GM18858 (cell line): Measurements from ENCODE around the gene NOXA1.

Experiments
- ATAC-seq: cut with Tn5 transposase; IDR thresholded peaks from one replicate; pipeline ENCODE4 v1.9.1; 2021; ENCODE audit not compliant: unreplicated experiment

NOXA1 gene

DNA sequence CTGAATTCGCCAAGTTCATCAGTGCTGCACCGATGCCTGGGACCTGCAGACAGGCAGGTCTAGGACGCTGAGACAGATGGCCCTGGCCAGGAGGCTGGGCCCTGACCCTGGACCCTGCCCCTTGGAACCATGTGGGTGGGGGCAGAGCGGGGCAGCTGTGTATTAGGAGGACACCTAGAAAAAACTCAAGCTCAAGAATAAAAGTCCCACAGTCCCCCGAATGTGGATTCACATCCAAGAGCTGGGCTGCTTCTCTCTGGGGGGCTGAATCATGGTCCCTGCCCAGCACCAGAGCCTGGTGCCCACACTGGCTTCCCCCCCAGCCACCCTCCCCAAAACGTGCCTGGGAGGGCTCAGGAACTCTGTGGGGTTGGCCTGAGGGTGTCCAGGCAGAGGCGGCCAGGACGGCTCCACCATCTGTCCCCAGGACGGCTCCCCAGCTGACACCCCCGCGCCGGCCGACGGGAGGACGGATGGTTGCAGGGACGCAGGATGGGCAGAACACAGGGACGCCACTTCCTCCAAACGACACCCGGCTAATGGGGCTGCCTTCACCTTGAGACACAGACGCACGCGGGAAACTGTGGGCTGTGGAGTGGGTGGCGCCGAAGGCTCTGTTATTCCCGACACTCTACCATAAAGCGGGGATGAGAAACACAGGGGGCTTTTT lies 35.2 kb upstream of the NOXA1 start:
- ATAC-seq = no peak

DNA sequence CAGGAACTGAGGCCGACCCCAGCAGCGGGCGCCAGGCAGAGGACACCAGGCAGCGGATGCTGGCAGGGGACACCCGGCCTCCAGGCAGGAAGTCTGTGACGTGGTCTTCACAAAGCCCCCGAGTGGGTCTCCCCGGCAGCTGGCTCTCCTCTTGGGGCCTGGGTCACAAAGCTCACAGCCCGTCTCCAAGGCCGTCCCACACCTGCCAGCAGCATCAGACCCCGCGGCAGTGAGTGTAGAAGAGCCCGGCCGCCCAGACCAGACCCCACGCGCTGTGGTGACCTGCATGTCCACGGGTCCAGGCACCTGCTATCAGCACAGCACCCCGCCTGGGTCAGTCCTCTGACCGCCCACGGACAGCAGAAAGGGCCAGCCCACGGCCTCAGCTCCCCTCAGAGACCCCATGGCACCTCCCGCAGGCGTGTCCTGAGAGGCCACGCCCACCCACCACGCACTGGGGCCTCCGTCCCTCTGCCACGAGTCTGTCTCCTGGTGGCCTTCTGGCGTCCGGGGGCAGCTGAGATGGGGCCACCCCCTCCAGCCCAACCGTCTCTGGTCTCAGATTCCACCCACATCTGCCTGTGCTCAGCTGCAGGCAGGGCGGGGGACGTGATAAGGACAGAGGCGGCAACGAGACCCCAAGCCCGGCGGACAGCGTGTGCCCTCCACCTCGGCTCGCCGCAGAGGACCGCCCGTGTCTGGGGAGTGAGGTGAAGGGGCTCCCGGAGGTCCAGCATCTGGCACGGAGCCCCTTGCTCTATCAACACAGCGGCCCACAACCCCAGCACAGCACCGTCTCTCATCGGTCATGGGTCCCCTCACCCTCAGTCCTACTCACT lies 34.4 kb upstream of the NOXA1 start:
- ATAC-seq = no peak

DNA sequence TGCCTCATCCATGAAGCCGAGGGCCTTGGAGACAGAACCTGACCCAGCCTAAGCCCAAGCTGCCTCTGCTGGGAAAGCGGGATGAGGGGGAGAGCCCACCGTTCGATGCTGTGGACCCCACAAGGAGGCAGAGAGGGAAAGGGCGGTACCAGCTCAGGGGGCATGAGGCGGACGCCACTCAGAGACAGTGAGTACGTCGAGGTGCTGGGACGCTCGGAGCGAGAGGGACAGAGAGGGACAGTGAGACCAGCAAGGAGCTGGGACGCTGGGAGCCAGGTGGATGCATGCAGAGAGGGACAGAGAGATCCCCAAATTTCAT lies 33.8 kb upstream of the NOXA1 start:
- ATAC-seq = no peak

DNA sequence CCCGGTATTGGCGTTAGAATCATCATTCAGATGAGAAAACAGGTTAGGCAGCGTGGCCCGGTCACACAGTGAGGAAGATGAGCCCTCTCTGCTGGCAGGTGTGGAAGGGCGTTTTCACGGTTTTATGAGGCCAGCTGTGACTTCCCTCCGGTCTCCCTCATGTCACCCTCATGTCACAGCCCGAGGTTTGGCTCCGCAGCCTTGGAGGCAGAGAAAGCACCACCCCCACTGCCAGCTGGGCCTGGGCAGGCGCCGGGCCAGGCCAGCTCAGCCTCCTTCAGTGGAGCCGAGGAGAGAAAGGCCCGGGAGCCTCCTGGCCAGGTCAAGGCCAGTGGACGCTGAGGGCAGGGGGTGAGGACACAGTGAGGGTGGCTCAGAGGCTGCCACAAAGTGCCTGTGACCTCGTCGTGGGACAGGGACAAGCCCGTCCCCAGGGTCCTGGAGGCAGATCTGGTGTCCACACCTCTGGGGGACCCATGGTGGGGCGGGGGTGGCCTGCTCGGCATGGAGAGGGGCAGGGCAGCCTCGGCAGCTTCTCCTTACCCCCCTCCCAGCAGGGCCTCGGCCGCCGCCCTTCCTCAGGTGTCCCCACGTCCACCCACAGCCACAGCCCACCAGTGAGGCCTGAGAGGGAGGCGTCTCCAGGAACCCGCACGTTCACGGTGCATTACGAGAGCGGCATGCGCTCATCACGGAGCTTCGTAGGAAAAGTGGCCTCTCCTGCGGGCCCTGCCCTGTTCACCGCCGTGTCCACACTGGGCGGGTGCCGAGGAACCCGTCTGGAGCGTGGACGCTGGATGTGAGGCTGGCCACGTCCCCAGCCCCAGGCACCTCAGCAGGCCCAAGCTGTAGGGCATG lies 32.4 kb upstream of the NOXA1 start:
- ATAC-seq = no peak

DNA sequence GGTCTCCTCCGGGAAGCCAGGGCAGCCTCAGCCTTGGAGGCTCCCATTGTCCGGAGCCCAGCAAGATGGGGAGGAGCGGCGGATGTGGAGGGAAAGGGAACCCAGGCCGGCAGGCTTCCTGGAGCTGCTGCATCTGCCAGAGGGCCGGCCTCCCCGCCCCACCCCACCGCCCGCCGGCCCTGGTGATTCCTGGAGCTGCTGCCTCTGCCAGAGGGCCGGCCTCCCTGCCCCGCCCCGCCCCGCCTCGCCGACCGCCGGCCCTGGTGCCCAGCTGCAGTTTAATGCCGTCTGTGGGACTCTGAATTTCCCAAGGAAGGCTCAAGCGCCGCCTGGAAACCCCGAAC lies 31.8 kb upstream of the NOXA1 start:
- no peak for ATAC-seq

DNA sequence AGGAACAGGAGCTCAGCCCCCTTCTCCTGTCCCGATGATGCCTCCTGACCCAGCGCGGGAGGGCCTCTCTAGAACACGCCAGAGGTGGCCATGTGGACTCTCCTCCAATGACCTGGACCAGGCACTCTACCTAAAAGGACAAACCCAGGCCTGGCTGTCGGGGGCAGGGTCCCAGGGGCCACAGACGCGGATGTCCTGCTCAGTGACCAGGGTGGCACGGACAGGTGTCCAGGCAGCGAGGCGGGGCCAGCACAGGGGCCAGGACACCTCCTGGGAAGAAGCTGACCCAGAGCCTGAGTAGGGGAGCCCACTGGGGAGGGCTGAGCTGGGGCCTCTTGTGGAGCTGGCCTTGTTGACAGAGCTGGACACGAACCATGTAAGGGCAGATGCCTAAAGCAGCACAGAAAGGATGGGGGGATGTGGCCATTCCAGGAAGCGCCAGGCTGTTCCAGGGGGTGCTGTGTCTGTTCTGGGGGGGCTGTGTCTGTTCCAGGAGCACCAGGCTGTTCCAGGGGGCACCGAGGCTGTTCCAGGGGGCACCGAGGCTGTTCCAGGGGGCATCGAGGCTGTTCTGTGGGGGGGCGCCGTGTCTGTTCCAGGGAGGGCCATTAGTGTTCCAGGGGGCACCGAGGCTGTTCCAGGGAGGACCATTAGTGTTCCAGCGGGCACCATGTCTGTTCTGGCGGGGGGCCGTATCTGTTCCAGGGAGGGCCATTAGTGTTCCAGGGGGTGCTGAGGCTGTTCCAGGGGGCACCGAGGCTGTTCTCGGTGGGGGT lies 30.8 kb upstream of the NOXA1 start:
- ATAC-seq = no peak

DNA sequence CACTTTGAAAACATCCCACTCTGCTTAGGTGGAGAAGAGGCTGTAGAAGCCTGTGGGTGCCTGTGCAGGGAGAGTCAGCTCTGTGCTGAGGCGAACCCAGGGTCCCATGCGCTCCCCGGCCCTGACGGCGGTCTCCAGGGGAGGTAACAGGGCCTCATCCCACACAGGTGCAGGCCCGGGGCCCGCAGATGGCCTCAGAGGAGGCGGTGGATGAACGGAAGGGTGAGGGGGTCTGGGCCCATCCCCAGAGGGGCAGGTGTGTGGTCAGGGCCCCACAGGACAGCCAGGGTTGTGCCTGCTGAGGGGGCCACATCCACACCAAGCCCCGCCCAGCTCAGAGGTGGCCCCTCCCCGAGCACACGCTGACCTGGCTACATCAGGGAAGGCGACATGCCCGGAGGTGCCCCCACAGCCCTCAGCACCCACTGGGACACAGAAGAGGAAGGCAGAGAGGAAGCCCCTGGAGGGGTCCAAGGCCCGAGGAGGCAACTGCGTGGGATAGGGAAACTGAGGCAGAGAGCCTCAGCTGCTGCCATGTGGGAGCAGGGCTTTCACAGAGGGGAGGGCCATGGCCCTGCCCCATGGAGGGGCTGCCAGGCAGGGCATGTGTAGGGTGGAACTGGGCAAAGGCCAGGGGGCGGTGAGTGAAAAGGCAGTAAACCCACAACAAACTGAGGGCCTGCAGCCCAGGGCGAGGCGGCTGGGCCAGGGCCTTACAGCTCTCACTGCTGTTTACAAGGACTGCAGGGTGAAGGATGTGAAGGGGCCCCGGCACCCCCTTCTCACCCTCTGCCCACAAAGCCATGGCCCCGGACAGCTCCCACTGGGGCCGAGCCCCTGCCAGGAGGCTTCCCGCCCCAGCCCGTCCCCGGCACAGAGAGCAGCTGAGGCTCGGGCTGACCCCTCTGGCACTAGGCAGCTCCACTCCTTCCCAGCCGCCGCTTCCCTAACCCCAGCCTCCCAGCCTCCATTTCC lies 29.7 kb upstream of the NOXA1 start:
- ATAC-seq = no peak

DNA sequence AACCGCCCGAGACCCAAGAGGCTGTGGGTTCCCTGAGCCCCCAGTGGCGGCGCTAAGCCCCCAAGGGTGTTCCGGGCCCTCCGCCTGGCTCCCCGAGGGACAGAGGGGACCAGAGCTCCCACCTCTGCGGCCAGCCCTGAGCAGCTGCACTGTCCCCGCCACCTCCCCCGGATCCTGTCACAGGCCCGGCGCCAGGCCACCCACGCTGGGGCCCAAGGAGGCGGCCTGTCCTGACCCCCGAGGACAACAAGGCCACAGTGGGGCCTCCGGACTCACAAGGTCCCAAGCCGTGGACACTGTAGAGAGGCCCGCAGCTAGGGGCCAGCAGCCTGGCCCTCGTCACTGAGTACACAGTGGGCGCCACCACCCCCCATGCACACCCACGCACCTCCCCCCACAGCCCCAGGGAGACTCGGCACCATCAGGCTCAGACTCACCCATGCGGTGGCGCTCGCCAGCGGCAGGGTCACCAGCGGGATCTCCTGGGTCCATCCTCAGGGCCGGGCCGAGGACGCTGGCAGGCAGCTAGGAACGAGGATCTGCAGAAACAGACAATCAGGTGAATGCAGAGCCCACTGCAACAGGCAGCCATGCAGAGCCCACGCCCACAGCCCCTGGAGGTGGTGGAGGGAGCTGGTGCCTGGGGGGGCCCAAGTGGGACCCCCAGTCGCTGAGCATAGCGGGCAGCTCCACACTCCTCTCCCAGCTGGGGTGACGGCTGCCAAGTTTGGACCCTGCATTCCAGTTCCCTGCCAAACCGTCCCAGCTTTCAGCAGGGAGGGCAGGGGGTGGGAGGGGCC lies 28.1 kb upstream of the NOXA1 start:
- no peak for ATAC-seq

DNA sequence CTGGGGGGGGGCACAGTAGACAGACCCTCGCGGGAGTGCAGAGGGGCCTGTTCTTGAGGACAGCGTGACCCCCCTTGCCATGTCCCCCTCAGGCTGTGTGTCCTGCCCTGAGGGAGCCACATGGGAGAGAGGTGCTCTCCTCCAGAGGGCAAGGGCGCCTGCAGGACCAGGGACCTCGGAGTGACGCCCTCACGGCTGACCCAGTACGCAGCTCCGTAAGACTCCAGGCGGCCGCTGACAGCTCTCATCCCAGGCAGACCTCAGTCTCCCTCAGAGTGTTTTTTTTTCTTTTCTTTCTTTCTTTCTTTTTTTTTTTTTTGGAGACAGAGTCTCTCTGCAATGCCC lies 27.6 kb upstream of the NOXA1 start:
- no peak for ATAC-seq

DNA sequence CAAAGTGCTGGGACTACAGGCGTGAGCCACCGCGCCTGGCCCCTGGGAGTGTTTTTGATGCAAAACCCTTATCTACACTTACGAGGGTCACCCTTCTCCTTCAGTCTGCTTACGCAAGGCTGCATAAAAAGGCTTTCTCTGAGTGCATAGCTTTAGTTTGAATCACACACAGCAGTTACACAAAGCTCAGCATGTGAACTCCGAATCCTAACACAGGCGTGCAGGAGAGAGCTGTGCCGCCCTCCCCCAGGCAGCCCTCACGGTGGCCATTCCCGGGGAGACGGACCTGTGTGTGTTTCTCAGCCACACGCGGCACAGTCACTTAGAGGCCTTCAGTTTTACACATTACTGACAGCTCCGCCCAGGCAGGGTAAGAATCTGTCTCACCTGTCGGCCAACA lies 27.0 kb upstream of the NOXA1 start:
- ATAC-seq = no peak

DNA sequence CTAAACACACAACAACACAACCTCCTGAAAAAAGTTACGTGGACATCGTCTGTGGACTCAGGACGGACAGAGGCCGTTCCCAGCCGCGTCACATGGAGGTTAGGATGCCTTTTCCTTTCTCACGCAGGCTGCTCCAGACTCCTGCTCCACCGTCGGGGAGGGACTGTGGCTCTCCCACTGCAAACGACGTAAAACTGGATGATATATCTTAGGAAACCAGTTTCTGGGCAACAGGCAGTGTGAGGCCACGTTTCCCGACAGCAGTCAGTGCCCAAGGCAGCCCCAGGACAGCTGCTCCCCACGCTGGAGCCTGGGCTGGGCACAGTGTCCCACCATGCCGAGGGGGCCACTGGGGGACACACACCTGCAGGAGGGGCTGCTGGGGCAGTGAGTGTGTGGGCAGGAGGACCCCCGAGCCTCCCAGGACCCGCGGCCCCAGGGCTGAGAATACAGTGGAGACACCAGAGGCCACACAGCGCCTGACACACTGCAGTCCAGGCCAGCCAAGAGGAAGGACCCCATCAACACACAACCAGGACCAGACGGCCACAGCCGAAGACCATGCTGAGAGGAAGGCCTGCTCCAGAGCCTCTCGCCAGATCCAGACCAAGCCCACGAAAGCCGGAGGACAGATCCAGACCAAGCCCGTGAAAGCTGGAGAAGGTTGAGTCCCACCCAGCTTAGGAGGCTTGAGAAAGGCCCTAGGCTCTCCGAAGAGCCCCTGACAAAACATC lies 26.4 kb upstream of the NOXA1 start:
- ATAC-seq = no peak

DNA sequence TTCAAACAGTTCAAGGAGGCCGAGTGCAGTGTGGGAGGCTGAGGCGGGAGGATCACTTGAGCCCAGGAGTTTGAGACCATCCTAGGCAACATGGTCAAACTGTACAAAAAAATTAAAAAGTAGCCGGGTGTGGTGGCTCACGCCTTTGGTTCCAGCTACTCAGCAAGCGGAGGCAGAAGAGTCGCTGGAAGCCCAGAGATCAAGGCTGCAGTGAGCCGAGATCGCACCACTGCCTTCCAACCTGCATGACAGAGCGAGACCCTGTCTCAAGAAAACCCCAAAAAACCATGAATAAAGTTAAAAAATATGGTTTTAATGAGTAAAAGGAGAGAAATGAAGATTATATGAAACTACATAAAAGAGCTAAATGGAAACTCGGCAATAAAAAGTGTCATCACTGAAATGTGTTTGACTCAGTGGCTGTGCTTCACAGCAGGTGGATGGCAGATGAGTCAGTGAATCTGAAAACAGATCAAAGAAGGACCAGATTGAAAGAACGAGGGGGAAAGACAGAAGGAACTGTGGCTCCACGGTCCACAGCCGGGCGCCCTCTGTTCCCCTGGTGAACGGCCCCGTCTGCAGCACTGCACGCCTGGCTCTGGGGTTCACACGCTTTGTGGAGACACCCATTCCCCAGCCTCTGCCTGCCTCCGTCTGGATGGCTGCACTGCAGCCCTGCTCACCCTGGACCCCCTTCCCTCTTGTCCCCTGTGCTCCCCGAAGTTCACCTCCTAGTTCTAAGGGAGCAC lies 25.3 kb upstream of the NOXA1 start:
- no peak for ATAC-seq

DNA sequence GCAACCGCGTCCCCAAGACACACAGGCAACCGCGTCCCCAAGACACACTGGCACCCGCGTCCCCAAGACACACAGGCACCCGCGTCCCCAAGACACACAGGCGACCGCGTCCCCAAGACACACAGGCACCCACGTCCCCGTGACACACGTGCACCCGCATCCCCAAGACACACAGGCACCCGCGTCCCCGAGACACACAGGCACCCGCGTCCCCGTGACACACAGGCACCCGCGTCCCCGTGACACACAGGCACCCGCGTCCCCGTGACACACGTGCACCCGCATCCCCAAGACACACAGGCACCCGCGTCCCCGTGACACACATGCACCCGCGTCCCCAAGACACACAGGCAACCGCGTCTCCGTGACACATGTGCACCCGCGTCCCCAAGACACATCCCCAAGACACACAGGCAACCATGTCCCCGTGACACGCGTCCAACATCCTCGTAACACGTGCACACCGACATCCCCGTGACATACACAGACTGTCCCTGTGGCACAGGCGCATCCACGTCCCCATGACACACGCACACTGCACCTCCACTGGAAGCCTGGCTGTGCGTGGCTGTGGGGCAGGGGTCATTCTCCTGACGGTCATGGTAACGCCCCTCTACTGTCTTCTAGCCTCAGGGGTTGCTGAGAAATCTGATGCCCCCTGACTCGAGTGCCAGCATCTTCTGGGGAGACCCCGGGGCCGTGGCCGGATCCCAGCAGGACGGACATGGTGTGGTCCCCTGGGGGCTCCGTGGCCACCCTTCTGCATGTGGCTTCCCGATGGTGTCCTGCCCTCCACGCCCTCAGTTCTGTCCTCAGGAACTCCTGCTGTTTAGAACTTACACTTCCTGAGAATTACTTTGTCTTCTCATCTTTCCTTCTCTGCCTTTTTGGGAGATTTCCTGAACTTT lies 24.4 kb upstream of the NOXA1 start:
- ATAC-seq = no peak

DNA sequence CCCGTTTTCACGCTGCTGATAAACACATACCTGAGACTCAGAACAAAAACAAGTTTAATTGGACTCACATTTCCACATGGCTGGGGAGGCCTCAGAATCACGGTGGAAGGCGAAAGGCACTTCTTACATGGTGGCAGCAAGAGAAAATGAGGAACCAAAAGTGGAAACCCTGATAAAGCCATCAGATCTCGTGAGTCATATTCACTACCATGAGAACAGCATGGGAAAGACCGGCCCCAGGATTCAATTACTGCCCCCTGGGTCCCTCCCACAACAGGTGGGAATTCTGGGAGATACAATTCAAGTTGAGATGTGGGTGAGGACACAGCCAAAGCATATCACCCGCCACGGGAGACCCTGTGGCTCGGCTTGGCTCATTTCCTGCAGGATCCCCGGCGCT lies 20.4 kb upstream of the NOXA1 start:
- ATAC-seq = no peak

DNA sequence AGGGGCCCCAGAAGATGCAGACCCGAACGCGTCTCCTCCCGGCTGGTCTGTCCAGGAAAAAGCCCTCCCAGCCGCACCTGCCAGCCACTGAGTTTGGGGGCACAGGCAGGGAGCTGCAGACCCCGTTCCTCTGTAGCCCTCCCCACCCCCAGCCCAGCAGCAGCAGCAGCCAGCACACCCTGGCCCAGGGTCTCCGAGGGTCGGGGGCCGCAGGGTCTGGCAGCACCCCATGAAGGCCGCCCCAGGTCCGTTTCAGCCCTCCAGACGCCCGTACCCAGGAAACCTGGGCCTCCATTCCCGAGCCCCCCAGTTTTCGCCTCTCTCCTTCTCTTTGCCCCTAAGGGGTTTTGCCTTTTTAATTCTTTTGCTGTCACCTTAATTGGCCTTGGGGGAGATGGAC lies 19.9 kb upstream of the NOXA1 start:
- ATAC-seq = no peak

DNA sequence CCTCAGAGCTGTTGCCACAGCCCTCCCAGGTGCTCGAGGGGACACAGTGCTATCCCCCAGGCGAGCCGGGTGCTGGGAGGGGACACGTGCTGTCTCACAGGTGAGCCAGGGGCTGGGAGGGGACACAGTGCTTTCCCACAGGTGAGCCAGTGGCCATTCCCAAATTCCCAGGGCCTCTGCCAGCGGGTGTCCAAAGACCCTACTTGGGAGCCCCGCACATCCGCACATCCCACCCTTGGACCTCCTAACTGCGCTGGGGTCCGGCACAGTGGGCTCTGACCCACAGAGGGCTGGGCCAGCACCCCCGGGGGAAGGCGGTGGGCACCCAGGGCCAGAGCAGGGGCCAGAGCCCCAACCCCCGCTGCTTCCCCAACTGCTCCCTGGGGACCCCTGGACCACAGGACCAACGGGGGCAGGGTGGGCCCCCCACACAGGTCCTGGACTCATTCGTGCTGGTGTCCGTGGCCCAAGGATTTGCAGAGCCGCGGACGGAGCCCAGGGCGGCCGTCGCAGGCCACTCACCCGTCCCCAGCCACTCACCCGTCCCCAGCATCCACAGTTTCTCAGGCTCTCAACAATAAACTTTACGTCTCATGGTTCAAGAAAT lies 18.1 kb upstream of the NOXA1 start:
- ATAC-seq = no peak

DNA sequence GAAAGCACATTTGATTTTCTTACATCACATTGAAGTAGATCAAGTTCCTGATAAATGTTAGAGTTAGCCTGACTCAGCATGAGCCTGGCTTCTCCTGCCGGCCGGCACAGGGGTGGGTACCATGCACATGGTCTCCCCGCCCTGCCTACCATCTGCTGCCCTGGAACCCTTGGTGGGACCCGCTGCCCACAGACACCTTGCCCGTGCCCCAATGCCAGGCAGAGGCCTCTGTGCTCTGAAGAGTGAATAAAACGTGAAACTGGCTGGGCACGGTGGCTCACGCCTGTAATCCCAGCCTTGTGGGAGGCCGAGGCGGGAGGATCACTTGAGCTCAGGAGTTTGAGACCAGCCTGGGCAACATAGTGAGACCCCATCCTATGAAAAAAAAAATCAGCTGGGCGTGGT lies 17.5 kb upstream of the NOXA1 start:
- no peak for ATAC-seq
